K562 (cell line): ENCODE data around the gene NMT1. TPM values are rescaled to one million over a fixed set of nuclear protein-coding genes. Genes with fewer than 3 reads are reported as not detected.

Experiments used
- BRD9 ChIP-seq: fragments of 450-650 bp; IDR thresholded peaks from 2 replicates; pipeline ENCODE4 v1.6.1; 2018; ENCODE audit warnings: low read depth; ENCODE audit not compliant: partially characterized antibody
- ETS1 ChIP-seq: conservative IDR thresholded peaks from 2 replicates; pipeline ENCODE4 v1.6.1; 2011; ENCODE audit warnings: low read depth, mild to moderate bottlenecking, low read length; ENCODE audit not compliant: control insufficient read depth
- FOSL1 ChIP-seq: fragments of 200-800 bp; sonication (Bioruptor generic); conservative IDR thresholded peaks from 2 replicates; pipeline ENCODE4 v1.6.1; 2016; ENCODE audit warnings: missing genetic modification characterization, missing compliant biosample characterization
- FOXP4 ChIP-seq: sonication (generic); formaldehyde crosslinking; IDR thresholded peaks from 2 replicates; pipeline ENCODE4 v1.8.0; 2022; ENCODE audit warnings: mild to moderate bottlenecking, missing genetic modification reagents, borderline replicate concordance
- ILK ChIP-seq: fragments of 450-650 bp; IDR thresholded peaks from 2 replicates; pipeline ENCODE4 v1.6.1; 2016; ENCODE audit warnings: missing genetic modification characterization, low read depth, mild to moderate bottlenecking, missing compliant biosample characterization, moderate library complexity, borderline replicate concordance
- NONO ChIP-seq, 2 experiments: fragments of 200-400 bp in 1 of 2; fragments of 450-650 bp in 1 of 2; formaldehyde crosslinking in 1 of 2; IDR thresholded peaks; 2 replicates each; pipeline ENCODE4 v1.6.1; 2017; ENCODE audit warnings: low read depth in 2 of 2, mild to moderate bottlenecking in 2 of 2, moderate library complexity in 2 of 2, low read length in 1 of 2
- NR2C2 ChIP-seq, 2 experiments: fragments of 200-800 bp in 1 of 2; sonication (Bioruptor generic) in 1 of 2; sonication (generic) in 1 of 2; formaldehyde crosslinking in 1 of 2; IDR thresholded peaks; 2 replicates each; pipeline versions ENCODE4 v1.6.1 to v1.8.0; 2016 to 2022; ENCODE audit warnings: mild to moderate bottlenecking in 1 of 2, missing compliant biosample characterization in 1 of 2, missing genetic modification characterization in 1 of 2, missing genetic modification reagents in 1 of 2
- PTRF ChIP-seq: fragments of 450-650 bp; IDR thresholded peaks from 2 replicates; pipeline ENCODE4 v1.6.1; 2016; ENCODE audit warnings: mild to moderate bottlenecking, missing genetic modification characterization, missing compliant biosample characterization
- RERE ChIP-seq: sonication (generic); formaldehyde crosslinking; IDR thresholded peaks from 2 replicates; pipeline ENCODE4 v1.8.0; 2023; ENCODE audit warnings: missing genetic modification reagents, mild to moderate bottlenecking, borderline replicate concordance
- ZMIZ1 ChIP-seq, 2 experiments: fragments of 150-350 bp in 1 of 2; IDR thresholded peaks; 2 replicates each; pipeline ENCODE4 v1.6.1; 2012 to 2016; ENCODE audit warnings: low read depth in 2 of 2, low read length in 2 of 2, mild to moderate bottlenecking in 1 of 2, moderate library complexity in 1 of 2
- ZNF395 ChIP-seq: fragments of 200-800 bp; sonication (Bioruptor generic); IDR thresholded peaks from 2 replicates; pipeline ENCODE4 v1.6.1; 2017; ENCODE audit warnings: missing genetic modification characterization, missing compliant biosample characterization
- polyA plus RNA-seq, 8 experiments: library from polyadenylated mRNA; depleted of rRNA in 4 of 8; stranded (reverse) in 5 of 8; unstranded in 3 of 8; fragments of >200 nt; fragmentation: Nextera tagmentation in 2 of 8; fragmentation: Illumina TruSeq in 1 of 8; extraction: Ambion mirVana in 2 of 8; extraction: Trizol in 1 of 8; gene quantifications; 2 replicates each; pipeline versions ENCODE4 v1.2.1 to v1.2.3, GENCODE V29; 2011 to 2014; ENCODE audit warnings: inconsistent platforms in 1 of 8, missing spikeins in 1 of 8
- total RNA-seq, 7 experiments: library from RNA; depleted of rRNA in 6 of 7; stranded (reverse); fragments of >200 nt in 6 of 7; fragmentation: Illumina TruSeq in 2 of 7; extraction: Trizol in 2 of 7; gene quantifications; 2 replicates each; pipeline versions ENCODE4 v1.2.1 to v1.2.3, GENCODE V29; 2011 to 2021; ENCODE audit warnings: low replicate concordance in 1 of 7

The NMT1 gene
- total and polyA plus RNA-seq, 9 of the 15 experiments (the other 6 are each of a cell fraction or from before 2014, with no cell fraction given), result 86.7 to 569 (median 213) TPM

- TF ChIP-seq PTRF (tag) (no peak), ZMIZ1 (IDR thresholded peaks at IDR 0.05; ENCODE audit: low read depth in 2 of 2, low read length in 2 of 2) (no peak), NR2C2 (CRISPR knock-in tag; IDR thresholded peaks at IDR 0.05) (no peak), NR2C2 (tag; IDR thresholded peaks at IDR 0.05) (peak; percentile 73; the same call in 1 of the 2 replicates), ILK (no peak), FOXP4 (CRISPR knock-in tag) (no peak), RERE (CRISPR knock-in tag) (no peak), ETS1 (0 out of 2 replicates have a peak, but pooled peaks have one; percentile 3), NONO (IDR thresholded peaks at IDR 0.05; ENCODE audit: low read depth in 2 of 2, low read length in 1 of 2) (no peak), FOSL1 (tag) (no peak), BRD9 (no peak), ZNF395 (CRISPR knock-in tag) (no peak)
Measured at GRCh38 chr17:45050481-45051059, 10.5 kb upstream of the NMT1 start (continued).
